Hepatocyte (in vitro differentiated cells): ENCODE data around the gene NRARP.

Experiments used
- CTCF ChIP-seq: fragments of 200-600 bp; sonication (generic); IDR thresholded peaks from 2 replicates; pipeline ENCODE4 v1.5.1; 2016; ENCODE audit warnings: antibody characterized with exemption, mild to moderate bottlenecking; ENCODE audit not compliant: poor library complexity
- EZH2phosphoT487 ChIP-seq: fragments of 200-600 bp; sonication (generic); IDR thresholded peaks from one replicate; pipeline ENCODE4 v1.6.1; 2018; ENCODE audit warnings: antibody characterized with exemption, mild to moderate bottlenecking, low read depth, moderate library complexity; ENCODE audit not compliant: unreplicated experiment, severe bottlenecking

DNA sequence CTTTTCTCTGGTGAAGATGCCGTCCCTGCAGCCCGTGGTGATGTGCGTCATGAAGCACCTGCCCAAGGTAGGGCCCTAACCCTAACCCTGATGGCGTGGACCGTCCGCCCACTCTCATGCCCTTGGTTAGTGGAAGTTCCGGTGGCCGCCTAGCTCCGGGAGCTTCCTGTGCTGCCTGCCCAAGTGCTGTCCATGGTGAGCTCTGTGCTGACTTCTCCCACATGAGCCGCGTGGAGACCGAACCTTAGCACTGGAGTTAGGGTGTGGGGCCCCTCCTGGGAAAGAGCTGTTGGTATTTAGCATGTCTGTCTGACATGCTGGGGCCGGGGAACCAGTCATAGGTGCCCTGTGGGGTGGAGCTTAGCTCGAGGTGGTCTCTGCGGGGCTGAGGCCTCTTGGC, 45.7 kb downstream of the NRARP start:
- TF ChIP-seq CTCF (no peak), EZH2phosphoT487 (no peak)
